GM10266 (cell line): Measurements from ENCODE around the gene SELPLG.
A peak's percentile ranks its signal among the peaks of the same experiment; 100 is the strongest.
"Not testable (repeated sequence)": the region's sequence is repeated elsewhere in the genome, so short reads cannot be mapped to it uniquely, and the experiment has no call there.

Experiments
- DNase-seq: peaks from one replicate; pipeline ENCODE4 v3.0.0; 2012; ENCODE audit errors: extremely low spot score
- TF ChIP-seq, protein P1 (sequence below): IDR thresholded peaks from 2 replicates; pipeline ENCODE4 v1.5.1; 2012; ENCODE audit warnings: mild to moderate bottlenecking, low read depth; ENCODE audit not compliant: control insufficient read depth, insufficient read depth; ENCODE audit errors: missing control alignments

SELPLG gene

DNA sequence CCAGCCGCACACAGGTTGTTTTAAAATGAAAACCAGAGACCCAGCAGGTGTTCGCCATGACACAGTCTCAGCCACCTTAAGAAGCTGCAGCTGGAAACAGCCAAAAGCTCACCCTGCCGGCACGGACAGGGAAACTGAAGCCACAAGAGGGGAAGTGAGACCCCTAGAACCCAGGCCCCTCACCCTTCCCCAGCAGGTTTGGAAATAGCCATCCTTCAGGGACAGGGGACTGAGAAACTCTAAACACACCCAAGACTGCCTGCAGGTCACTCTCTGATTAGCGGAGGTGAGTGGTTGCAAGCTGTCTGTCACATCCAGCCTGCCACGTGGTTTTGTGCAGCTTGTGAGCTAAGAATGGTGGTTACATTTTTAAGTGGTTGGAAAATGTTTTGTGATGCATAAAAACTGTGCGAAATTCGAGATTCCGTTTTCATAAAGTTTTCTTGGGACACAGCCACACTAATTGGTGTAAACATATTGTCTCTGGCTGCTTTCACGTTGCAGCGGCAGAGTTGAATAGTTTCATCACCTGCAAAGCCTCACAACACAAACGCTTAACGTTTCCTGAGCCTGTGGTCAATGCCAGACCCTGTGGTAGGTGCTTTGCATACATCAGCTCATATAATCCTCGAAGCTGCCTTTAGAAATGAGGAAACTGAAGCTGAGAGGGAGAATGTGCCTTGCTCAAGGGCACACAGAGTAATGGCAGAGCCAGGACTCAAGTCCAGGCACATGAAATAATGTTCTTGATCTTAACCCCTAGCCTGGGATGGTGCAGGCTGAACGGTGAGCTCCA is 1.7 kb upstream of the SELPLG start:
- TF ChIP-seq, protein P1, sequence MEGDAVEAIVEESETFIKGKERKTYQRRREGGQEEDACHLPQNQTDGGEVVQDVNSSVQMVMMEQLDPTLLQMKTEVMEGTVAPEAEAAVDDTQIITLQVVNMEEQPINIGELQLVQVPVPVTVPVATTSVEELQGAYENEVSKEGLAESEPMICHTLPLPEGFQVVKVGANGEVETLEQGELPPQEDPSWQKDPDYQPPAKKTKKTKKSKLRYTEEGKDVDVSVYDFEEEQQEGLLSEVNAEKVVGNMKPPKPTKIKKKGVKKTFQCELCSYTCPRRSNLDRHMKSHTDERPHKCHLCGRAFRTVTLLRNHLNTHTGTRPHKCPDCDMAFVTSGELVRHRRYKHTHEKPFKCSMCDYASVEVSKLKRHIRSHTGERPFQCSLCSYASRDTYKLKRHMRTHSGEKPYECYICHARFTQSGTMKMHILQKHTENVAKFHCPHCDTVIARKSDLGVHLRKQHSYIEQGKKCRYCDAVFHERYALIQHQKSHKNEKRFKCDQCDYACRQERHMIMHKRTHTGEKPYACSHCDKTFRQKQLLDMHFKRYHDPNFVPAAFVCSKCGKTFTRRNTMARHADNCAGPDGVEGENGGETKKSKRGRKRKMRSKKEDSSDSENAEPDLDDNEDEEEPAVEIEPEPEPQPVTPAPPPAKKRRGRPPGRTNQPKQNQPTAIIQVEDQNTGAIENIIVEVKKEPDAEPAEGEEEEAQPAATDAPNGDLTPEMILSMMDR, result no peak
- peak; percentile 62 for DNase-seq

DNA sequence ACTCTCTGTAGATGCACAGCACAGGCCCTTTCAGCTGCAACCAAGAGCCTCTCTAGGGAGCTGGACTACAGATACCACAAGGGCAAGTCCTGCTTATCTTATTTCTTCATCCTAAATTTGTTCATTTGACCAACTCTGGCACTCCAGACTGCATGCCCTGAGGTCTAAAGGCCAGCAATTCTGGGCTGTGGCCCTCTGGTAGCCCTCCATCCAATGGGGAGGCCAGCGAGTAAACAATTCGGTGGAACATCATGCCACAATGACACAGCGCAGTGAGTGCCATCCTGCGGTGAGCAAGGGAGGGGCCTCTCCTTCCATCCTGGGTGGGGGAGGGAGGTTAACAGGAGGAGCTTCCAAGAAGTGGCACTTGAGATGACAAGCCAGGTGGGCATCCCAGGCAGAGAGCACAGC is 652 bp upstream of the SELPLG start:
- no peak for DNase-seq
- TF ChIP-seq, protein P1, result peak; percentile 1

DNA sequence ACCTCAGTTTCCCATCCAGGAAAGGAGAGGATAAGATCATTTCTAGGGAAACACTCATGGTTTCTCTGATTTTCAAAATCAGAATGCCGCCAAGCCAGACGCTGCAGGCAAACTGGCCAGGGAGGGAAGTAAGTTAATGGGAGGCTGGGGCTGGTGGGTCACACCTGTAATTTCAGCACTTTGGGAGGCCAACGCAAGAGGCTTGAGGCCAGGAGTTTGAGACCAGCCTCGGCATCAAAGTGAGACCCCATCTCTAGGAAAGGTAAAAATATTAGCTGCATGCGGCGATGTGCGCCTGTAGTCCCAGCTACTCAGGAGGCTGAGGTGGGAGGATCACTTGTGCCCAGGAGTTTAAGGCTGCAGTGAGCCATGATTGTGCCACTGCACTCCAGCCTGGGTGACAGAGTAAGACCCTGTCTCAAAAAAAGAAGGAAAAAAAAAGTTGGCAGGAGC is 587 bp downstream of the SELPLG start:
- no peak for DNase-seq
- TF ChIP-seq, protein P1, result no peak

GRCh38 chr12:108631261-108631660 is 2.4 kb downstream of the SELPLG start:
- DNase-seq, result not testable (repeated sequence)

DNA sequence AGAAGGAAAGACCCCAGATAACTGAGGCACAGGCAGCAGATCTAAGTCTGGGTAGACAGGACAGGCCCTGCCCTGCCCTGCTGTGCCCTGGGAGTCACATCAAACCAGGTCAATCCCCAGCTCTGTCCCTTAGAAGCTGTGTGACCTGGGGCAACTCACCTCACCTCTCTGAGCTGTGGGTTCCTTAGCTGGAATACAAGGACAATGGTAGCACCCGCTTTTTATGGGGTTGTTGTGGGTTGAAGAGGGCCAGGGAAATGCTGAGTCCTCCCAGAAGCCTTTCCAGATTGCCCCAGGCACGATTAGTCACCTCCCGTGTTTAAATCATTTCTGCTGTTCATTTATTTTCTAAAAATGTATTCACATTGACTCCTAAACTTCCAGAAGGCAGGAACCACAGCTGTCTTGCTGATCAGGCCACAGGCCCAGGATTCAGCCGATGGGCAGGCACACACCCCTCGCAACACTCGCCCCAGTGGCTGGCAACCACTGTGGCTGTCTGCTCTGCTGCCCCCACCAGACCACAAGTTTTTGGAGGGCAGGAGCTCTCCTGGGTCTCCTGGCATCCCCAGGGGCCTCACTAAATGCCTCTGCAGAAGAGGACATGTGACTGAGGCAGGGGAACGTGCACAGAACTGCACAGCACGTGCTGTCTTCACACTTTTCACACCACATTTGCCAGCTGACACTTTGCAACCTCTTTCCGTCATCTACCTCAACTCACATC is 3.0 kb downstream of the SELPLG start:
- TF ChIP-seq, protein P1, result no peak
- DNase-seq, result no peak

GRCh38 chr12:108629824-108630476 is 3.7 kb downstream of the SELPLG start:
- TF ChIP-seq, protein P1, result no peak
- DNase-seq, result no peak

DNA sequence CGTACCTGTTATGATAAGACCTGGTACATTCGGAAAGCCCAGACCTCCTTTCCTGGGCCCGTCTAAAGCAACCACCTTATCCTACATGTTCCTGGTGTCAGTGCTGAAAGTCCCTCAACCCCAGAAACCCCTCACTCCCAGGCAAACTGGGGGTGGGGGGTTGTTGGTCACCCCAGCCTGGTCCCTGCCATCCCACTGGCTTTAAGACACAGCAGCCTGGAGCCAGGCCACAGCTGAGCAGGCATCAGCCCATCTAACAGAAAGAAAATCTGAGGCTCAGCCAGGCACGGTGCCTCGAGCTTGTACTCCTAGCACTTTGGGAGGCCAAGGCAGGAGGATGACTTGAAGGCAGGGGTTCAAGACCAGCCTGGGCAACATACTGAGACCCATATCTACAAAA is 4.5 kb downstream of the SELPLG start:
- DNase-seq, result no peak
- TF ChIP-seq, protein P1, result no peak
